HG02840 (cell line): Measurements from ENCODE around the gene LDLRAD2.

Experiments used
- ATAC-seq: cut with Tn5 transposase; IDR thresholded peaks from one replicate; pipeline ENCODE4 v1.9.1; 2021; ENCODE audit warnings: mild to moderate bottlenecking, moderate library complexity, moderate number of reproducible peaks; ENCODE audit not compliant: unreplicated experiment, low FRiP score

LDLRAD2 gene

DNA sequence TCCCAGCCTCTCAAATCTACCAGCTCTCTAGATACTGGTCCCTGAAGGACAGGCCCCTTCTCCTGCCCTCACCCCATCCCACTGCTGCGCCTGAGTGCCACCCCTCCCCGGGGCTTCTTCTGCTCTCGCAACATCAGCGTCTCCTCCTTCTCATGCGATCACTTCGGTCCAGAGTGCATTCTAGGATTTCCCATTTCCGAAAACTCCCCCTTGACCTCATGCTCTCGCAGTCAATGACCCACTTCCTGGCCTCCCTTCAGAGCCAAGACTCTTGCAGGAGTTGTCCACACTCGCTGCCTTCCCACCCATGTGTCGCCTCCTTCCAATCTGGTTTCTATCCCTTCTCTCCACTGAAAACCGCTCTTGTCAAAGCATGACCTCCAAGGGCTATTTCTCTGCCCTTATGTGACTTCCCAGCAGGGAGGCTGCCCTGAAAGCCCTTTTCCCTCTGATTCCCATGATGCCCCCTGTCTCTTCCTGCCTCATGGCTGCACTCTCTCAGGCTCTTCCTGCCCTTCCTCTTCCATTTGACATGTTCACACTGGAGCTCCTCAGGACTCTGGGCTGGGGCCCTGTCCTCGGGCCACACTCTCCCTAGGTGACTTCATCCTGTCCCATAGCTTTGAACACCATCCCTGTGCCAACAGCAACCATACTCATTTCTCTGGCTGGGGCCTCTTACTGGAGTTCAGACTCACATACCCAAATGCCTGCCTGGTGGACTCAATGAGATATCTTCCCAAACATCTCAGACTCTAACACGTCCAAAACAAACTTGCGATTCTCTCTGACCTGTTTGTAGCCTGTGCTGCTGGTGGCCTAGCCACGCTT is 46.0 kb downstream of the LDLRAD2 start:
- ATAC-seq: no peak

DNA sequence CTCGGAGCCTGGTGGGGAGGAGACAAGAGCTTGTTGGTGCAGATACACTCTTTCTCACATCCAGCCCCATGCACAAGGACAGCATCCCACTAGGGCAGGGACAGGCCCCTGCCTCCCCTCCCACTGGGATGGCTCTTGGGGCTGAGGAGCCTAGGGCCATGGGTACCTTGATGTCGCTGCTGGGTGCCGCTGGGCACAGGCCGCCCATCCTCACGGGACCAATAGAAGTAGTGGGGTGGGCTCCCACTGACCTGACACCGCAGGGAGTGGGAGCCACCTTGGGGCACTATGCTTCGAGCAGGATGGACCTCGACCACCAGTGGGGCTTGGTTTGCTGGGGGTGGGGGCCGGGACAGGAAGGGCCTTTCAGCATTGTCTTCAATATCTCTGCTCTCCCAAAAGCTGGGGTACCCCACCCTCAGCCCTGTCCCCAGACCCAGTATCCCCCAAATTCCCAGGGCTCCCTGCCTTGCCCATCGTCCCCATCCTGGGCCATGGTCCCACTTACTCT is 47.7 kb downstream of the LDLRAD2 start:
- ATAC-seq: no peak

DNA sequence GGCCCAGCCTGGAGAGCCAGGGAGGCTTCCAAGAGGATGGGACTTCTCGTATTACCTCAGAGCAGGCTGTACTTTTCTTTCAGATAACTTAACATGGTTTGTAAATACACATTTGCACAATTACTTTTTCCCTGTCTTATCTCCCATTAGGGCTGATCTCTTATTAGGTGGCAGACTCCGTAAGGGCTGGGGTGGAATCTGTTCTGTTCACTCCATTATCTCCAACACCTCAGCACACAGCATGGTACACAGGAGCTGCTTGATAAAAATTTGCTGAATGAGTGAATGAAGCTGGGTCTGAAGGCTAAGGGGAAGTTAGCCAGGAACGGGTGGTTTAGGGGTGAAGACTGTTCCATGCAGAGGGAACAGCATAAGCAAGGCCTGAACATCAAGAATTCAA is 48.9 kb downstream of the LDLRAD2 start:
- ATAC-seq: no peak

DNA sequence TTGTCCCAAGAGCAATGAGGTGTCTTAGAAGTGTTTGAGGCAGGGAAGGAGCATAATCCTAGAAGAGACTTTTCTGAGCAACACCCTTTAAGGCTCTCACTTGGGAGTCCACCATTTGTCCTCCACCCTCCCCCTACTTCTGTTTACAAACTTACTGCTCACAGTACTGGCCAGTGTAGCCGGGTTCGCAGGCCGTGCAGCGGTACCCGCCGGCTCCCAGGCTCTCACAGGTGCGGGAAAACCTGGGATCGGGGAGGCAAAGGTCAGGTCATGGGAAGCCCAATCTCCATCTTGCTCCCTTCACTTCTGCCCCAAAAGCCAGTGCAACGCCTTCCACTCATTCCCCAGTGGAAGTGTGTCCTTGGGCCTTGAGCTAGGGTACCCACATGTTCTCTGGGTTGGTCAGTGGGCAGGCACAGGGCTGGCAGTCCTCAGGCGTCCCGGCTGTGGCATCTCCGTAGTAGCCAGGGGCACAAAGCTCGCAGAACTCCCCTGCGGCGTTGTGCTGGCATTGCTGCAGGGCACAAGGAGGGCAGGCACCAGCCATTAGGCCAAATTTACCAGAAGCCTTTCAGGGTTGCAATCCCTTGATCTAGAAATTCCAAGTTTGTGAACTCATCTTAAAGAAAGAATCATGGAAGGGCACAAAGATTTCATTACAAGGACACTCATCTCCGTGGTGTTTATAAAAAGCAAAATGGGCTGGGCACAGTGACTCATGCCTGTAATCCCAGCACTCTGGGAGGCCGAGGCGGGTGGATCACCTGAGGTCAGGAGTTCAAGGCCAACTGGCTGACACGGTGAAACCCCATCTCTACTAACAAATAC is 49.8 kb downstream of the LDLRAD2 start:
- no peak for ATAC-seq

DNA sequence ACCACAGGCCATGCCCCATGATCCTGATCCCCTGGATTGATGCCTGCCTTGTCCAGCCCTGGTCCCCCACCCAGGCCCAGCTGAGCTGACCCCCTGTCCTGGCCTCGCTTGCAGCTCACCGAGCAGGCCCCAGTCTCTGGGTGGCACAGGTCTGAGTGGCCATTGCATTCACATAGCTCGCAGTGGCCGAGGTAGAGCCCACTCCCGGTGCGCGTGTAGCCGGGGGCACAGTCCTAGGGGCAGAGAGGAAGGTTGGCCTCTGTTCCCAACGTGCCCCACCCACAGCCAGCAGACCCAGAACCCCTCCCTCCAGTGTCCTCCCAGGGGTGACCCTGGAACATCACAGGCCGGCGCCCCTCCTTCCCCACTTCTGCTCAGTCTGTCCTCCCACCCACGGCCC is 51.9 kb downstream of the LDLRAD2 start:
- ATAC-seq: no peak

DNA sequence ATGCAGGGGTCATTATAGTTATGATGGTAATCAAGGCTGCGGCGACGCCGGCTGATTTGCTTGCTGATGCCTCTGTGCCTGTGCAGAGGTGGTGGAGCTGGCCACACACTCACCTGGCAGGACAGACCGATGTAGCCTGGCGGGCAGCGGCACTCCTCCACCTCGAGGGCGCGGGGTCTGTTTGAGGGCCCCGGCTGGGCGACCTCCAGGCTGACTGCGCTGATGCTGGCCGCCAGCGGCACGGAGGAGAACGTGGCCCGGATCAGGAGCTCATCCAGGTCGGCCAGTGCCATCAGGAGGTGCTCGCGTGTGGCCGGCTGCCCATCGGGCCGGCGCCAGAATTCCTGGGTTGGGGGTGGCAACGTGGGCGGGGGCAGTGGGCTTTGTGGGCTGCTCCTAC is 52.7 kb downstream of the LDLRAD2 start:
- no peak for ATAC-seq

DNA sequence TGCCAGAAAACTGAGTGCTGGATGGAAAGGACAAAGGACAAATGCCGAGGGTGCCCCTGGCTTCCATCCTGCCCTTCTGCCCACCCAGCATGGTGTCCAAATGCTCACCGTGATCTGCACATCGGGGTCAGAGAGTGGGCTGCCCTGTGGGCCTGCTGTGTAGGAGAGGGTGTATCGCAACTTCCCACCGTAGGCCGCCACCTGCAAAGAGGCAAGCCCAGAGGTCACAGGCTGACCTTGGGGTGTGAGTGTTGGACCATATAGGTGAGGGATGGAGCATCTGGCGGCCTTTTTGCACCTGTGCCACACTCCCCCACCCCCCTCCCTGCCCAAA is 53.5 kb downstream of the LDLRAD2 start:
- no peak for ATAC-seq

DNA sequence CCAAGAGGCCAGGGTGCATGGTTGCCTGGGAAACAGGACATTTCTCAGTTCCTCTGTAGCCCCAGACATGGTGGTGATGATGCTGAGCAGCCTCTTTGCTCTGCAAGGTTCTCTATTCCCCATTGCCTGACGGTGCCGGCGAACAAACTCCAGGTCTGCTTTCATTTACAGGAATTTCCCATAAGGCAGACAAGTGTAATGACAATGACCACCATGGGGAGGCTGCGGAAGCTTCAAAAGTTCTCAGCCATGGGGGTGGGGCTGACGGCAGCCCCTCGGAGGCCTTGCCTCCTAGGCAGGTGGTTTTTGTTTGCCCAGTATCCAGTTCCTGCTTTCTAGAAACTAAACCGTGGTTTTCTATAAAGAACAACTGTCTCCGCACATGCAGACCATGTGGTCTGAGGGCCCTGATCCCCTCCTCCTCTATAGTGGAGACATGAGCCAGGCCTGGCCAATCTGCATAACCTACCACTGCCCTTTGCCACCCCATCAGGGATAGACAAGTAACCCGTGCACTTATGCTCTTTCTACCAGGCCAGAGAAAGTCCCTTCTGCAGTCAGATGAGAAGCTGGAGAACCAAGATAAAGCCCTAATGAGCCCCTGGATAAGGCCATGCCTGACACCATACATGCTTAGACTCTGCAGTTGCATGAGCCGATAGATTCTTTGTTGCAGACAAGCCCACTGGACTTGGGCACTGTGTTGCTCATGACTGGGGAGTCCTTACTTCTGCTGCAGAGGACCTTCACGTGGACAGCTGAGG is 54.1 kb downstream of the LDLRAD2 start:
- ATAC-seq: peak; percentile 68

DNA sequence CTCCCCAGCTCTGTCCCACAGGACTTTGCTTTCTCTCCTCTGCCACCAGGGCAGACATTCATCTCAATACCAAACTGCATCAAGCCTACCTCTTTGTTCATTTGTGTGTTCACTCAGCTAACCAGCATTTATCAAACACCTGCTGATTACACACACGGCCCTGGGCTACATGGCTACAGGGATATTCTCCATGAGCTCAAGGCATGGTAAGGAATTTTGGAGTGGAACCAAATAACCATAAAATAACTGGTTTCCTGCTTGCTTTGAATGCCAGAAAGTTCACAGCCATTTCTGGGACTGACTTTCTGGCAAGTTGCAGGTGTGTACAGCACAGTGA is 54.6 kb downstream of the LDLRAD2 start:
- ATAC-seq: no peak

DNA sequence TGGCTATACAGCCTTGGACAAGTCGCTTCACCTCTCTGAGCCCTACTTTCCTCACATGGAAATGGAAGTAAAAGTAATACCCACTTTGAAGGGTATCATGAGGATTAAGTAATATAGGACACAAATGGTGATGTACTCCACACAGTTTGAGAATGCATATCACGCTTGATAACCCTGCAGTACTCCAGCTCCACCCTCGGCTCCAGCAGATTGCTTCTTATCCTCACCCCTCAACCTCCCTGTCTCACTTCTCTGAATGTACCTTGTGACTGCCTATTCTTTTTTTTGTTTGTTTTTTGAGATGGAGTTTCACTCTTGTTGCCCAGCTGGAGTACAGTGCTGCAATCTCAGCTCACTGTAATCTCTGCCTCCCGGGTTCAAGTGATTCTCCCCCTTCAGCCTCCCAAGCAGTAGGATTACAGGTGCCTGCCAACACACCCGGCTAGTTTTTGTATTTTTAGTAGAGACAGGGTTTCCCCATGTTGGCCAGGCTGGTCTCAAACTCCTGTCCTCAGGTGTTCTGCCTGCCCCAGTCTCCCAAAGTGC is 55.5 kb downstream of the LDLRAD2 start:
- no peak for ATAC-seq

DNA sequence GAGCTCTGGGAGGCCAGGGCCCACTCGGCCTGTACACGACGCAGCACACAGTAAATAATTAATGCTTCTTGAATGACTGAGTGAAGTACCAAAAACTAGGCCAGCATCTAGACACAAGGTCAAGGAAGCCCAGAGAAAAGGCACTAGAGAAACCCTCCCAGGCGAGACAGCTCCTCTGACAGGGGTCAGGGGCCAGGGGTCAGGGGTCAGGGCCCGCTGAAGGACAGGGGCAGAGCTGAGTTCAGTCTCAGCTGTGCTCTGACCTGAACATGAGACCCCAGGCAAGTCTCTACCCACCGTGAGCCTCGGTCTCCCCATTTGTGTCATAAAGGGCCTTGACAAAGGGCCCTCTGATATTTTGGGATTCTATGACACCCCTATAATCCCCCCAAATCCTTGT is 56.4 kb downstream of the LDLRAD2 start:
- no peak for ATAC-seq

DNA sequence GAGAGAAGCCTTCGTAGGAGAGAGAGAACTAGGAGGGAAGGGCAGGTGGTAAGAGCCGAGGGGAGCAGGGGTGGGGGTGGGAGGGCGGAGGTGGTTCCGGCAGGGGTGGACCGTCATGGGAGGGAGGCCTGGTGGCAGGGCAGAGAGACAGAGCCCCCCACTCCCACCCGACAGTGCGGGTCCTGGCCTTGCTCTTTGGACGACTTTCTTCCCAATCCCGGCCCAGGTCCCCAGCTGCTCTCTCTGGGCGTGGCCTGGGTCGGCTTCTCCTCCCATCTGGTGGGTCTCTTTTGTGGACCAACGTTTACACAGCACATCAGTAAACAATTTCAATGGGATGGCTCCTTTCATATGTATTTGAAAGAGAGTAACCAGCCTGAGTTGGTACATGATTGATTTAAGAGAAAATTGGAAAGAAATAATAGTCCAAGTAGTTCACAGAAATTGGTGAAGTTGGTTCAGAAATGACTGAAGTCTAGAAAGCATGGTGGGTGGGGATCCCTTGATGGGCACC is 56.9 kb downstream of the LDLRAD2 start:
- no peak for ATAC-seq

DNA sequence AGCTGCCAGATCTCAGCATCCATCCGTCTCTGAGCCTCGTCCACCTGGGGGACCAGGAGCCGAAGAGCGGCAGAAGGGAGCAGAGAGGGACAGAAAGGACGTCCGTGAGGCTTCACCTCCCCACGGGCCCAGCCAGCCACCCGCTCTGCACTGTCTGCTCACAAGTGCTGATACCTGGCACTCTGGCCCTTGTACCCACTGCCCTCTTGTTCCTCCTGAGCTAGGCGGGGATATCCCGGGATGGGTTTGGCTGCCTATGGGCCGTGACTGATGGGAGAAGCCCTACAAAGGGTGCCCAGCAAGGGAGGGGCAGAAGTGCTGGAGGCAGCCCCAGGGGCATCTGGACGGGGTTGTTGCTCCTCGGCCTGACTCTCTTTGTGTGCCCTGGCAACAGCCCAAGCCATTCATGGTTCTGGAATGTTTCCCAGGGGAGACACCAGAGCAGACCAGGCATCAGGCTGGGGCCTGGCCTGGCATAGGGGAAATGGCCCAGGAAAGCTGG is 57.6 kb downstream of the LDLRAD2 start:
- ATAC-seq: no peak

DNA sequence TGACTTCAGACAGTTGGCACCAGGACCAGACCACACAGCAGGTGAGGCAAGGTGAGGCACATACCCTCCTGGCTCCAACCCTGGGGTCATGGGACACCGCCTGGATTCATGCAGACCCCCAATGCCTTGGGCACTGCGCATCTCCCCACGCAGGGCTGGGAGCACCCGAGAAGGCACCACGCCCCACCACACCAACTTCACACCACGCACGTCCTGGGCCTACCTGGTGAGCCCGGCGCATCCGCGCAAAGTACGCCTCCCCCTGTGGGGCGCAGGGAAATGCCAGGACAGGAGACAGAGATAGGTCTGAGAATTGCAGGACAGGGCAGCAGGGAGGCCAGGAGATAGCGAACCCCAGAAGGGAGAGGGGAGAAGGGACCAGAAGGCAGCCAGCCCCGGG is 58.5 kb downstream of the LDLRAD2 start:
- ATAC-seq: no peak

DNA sequence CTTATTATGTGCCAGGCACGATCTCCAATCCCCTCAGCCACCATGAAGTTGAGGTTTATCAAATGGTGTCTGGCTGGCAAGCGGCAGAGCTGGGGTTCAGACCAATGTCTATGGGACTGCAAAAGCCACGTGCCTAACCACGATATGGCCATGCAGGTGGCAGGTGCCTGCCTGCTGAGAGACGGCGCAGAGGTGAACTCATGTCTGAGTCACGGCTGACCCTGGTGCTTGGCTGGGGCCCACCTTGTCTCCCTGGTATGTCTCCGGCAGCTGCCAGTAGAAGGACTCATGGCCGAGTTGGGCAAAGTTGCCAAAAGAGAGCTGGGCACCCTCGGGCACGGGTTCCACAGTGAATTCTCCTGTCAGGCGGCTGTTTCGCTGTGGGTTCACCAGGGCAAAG is 59.9 kb downstream of the LDLRAD2 start:
- no peak for ATAC-seq

DNA sequence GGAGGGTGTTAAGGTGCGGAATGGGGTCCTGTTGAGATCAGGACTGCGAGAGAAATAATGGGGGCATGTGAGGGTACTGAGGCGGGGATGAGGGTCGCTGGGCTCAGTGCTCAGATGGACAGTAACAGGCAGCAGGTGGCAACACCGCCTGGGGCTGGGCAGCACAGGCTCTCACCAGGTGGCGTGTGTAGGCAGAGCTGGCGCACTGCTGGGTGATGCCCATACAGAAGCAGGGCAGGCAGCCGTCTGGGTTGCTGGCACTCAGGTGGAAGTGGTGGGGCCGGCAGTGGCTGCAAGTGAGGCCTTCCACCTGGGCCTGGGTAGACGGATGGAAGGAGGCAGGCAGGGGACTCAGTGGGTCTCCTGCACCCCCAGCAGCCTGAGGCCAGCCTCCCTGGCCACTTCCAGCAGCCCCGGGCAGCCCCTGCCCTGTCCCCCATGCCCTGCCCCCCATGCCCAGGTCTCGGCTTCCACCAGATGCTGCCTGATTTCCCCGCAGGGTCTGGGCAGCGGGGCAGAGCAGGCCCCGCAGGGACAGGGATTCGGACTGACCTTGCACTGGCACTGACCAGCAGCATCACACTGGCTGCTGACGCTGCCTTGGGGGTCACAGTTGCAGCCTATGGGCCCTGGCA is 60.5 kb downstream of the LDLRAD2 start:
- no peak for ATAC-seq

DNA sequence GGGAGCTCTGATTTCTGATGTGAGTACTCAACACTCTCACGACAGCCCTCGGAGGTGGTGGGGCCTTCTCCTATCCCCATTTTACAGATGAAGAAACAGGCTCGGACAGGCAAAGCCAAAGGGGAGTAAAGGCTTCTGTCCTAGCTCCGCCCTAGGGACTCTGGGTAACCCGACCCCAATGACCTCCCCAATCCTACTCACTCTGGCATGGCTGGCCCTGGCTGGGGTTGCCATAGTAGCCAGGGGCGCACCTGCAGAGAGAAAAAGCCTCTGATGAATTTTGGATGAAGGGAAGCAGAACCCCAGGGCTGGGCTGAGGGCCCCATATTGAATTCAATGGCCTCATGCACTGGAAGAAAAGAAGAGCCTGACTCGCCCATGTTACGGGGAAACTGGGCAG is 61.1 kb downstream of the LDLRAD2 start:
- no peak for ATAC-seq

DNA sequence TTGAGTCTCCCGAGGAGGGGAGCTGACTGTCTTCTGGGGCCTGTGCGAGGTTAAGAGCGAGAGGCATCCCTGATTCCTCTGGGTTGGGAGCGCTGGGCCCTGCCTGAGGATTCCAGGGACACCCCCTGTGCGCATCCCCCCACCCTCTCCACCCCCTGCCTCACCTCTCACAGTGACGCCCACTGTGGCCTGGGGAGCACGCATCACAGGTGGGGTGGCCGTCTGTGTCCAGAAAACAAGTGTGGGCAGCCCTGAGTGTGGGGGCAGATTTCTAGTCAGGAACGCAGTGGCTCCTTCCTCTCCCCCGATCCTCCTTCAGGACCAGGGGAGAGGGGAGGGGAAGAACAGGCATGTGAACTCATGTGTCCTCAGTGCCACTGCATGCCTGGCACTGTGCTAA is 61.7 kb downstream of the LDLRAD2 start:
- no peak for ATAC-seq

DNA sequence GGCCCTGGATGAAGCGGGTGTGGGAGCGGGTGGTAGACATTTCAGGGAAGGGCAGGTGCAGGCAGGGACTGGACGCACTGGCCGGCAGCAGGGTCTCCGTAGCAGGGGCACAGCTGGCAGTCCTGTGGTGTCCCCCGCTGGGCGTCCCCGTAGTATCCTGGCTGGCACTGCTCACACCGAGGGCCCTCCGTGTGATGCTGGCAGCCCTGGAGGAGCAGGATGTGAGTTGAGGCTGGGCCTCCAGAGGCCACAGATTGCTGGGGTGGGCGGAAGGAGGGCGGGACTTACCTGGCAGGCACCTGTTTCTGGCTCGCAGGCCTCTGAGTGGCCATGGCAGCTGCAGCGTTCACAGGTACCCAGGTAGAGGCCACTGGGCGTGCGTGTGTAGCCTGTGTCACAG is 62.3 kb downstream of the LDLRAD2 start:
- no peak for ATAC-seq
